Esophagus muscularis mucosa (tissue), 3 donors: Measurements from ENCODE around the gene EGFL8.

Experiments used
- POLR2A ChIP-seq: fragments of 450-650 bp; IDR thresholded peaks from one replicate; pipeline ENCODE4 v1.6.1; 2017; ENCODE audit warnings: antibody characterized with exemption, moderate library complexity, mild to moderate bottlenecking, low read depth
- POLR2AphosphoS5 ChIP-seq, 2 donors: sonication (generic); formaldehyde crosslinking; IDR thresholded peaks; one replicate each; pipeline ENCODE4 v1.6.1; 2017; ENCODE audit warnings: antibody characterized with exemption in 2 of 2
- TF ChIP-seq, protein P1 (sequence below), 3 experiments: fragments of 200-600 bp in 2 of 3; fragments of 450-650 bp in 1 of 3; sonication (generic) in 2 of 3; IDR thresholded peaks; one replicate each; pipeline ENCODE4 v1.5.1; 2017 to 2019; ENCODE audit warnings: antibody characterized with exemption in 3 of 3, mild to moderate bottlenecking in 2 of 3, moderate library complexity in 1 of 3

DNA sequence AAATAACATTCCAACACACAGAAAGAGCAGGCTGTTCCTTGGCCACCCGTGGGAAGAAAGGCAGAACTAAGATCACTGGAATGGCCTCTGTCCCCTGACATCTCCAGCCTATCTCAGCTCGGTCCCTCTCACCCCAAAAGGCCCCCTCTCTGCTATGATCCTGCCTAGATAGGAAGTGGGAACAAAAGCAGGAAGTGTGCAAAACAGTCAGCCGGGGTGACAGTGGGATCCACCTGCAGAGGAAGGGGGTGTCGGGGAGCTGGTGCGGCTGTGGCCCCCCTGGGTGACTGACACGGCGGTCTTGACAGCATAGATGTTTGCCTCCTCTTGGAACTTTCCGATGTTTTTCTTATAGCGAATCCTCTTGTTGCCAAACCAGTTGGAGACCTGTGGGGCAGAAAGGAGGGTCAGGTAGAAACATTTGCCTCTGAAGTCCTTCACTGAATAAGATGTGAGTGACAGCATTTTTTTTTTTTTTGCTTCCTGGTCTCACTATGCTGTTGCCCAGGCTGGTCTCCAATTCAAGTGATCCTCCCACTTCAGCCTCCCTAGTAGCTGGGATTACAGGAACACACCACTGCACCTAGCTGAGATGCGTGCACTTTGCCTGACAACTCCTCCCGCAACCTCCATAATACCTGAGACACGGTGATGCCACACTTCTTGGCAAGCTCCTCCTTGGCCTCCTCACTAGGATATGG, 22.8 kb downstream of the EGFL8 start:
- TF ChIP-seq, protein P1, sequence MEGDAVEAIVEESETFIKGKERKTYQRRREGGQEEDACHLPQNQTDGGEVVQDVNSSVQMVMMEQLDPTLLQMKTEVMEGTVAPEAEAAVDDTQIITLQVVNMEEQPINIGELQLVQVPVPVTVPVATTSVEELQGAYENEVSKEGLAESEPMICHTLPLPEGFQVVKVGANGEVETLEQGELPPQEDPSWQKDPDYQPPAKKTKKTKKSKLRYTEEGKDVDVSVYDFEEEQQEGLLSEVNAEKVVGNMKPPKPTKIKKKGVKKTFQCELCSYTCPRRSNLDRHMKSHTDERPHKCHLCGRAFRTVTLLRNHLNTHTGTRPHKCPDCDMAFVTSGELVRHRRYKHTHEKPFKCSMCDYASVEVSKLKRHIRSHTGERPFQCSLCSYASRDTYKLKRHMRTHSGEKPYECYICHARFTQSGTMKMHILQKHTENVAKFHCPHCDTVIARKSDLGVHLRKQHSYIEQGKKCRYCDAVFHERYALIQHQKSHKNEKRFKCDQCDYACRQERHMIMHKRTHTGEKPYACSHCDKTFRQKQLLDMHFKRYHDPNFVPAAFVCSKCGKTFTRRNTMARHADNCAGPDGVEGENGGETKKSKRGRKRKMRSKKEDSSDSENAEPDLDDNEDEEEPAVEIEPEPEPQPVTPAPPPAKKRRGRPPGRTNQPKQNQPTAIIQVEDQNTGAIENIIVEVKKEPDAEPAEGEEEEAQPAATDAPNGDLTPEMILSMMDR (IDR thresholded peaks at IDR 0.05), result no peak
- TF ChIP-seq POLR2A (no peak), POLR2AphosphoS5 (IDR thresholded peaks at IDR 0.05) (no peak)
